GM23338 (cell line): ENCODE measurements around the gene CFAP77. TPM values are rescaled to one million over a fixed set of nuclear protein-coding genes. Genes with fewer than 3 reads are reported as not detected.

Source experiments
- ATAC-seq: fragments of 200-7000 bp; cut with Tn5 transposase; 3 replicates; pipeline ENCODE4 v1.9.1; 2020
- DNase-seq: peaks from one replicate; pipeline ENCODE4 v3.0.0-alpha.2; 2015; ENCODE audit warnings: low spot score
- H2AFZ ChIP-seq: fragments of 200-600 bp; sonication (generic); 2 replicates; pipeline ENCODE4 v1.8.0; 2016; ENCODE audit warnings: antibody characterized with exemption, mild to moderate bottlenecking, moderate library complexity
- H3F3A ChIP-seq: fragments of 200-600 bp; sonication (generic); replicated peaks from 2 replicates; pipeline ENCODE4 v1.8.0; 2017; ENCODE audit warnings: antibody characterized with exemption, mixed run types, low read depth
- H3K27ac ChIP-seq: fragments of 200-600 bp; sonication (generic); 2 replicates; pipeline ENCODE4 v1.6.1; 2016; ENCODE audit warnings: low read depth
- H3K27me3 ChIP-seq: fragments of 200-600 bp; sonication (generic); 2 replicates; pipeline ENCODE4 v1.8.0; 2016; ENCODE audit warnings: mild to moderate bottlenecking, mixed run types, moderate library complexity; ENCODE audit not compliant: insufficient read depth
- H3K36me3 ChIP-seq: fragments of 200-600 bp; sonication (generic); 2 replicates; pipeline ENCODE4 v1.8.0; 2016; ENCODE audit warnings: mild to moderate bottlenecking; ENCODE audit not compliant: insufficient read depth
- H3K4me1 ChIP-seq: fragments of 200-600 bp; sonication (generic); 2 replicates; pipeline ENCODE4 v1.8.0; 2016; ENCODE audit warnings: mild to moderate bottlenecking, moderate library complexity; ENCODE audit not compliant: insufficient read depth
- H3K4me2 ChIP-seq: fragments of 200-600 bp; sonication (generic); 2 replicates; pipeline ENCODE4 v1.7.1; 2017; ENCODE audit warnings: mixed run types
- H3K4me3 ChIP-seq: fragments of 200-600 bp; sonication (generic); 2 replicates; pipeline ENCODE4 v1.6.1; 2016; ENCODE audit warnings: mixed run types
- H3K79me2 ChIP-seq: fragments of 200-600 bp; sonication (generic); replicated peaks from 2 replicates; pipeline ENCODE4 v1.8.0; 2017; ENCODE audit warnings: mild to moderate bottlenecking; ENCODE audit not compliant: insufficient read depth
- H3K9me2 ChIP-seq: fragments of 200-600 bp; sonication (generic); 2 replicates; pipeline ENCODE4 v1.8.0; 2017; ENCODE audit not compliant: insufficient read depth
- H4K20me1 ChIP-seq: fragments of 200-600 bp; sonication (generic); replicated peaks from 2 replicates; pipeline ENCODE4 v1.8.0; 2017; ENCODE audit warnings: mild to moderate bottlenecking; ENCODE audit not compliant: insufficient read depth
- H3K27ac Mint-ChIP-seq: 2 replicates; pipeline ENCODE4 v1.8.0; 2020; ENCODE audit warnings: inconsistent platforms, mild to moderate bottlenecking, moderate library complexity, mixed read lengths
- H3K27me3 Mint-ChIP-seq: 3 replicates; pipeline ENCODE4 v1.8.0; 2022; ENCODE audit warnings: low read depth, mild to moderate bottlenecking, moderate library complexity, mixed read lengths, inconsistent platforms; ENCODE audit not compliant: insufficient read depth, poor library complexity
- H3K36me3 Mint-ChIP-seq: 3 replicates; pipeline ENCODE4 v1.8.0; 2021; ENCODE audit warnings: low read depth, mild to moderate bottlenecking, inconsistent platforms, moderate library complexity, mixed read lengths
- H3K4me1 Mint-ChIP-seq: 3 replicates; pipeline ENCODE4 v1.8.0; 2020; ENCODE audit warnings: mild to moderate bottlenecking, inconsistent platforms, mixed read lengths
- H3K4me3 Mint-ChIP-seq: 3 replicates; pipeline ENCODE4 v1.8.0; 2021; ENCODE audit warnings: moderate library complexity, mild to moderate bottlenecking, inconsistent platforms, mixed read lengths
- H3K9me3 Mint-ChIP-seq: 3 replicates; pipeline ENCODE4 v1.8.0; 2020; ENCODE audit warnings: moderate library complexity, mild to moderate bottlenecking, inconsistent platforms, mixed read lengths
- CREB1 ChIP-seq: fragments of 250-450 bp; sonication (Bioruptor Pico); IDR thresholded peaks from 2 replicates; pipeline ENCODE4 v1.5.0; 2020; ENCODE audit warnings: low read depth, mild to moderate bottlenecking, moderate library complexity
- EZH2 ChIP-seq: fragments of 200-600 bp; sonication (generic); IDR thresholded peaks from one replicate; pipeline ENCODE4 v1.8.0; 2017; ENCODE audit warnings: antibody characterized with exemption, mild to moderate bottlenecking, low read depth; ENCODE audit not compliant: unreplicated experiment
- EZH2phosphoT487 ChIP-seq: fragments of 200-600 bp; sonication (generic); IDR thresholded peaks from one replicate; pipeline ENCODE4 v1.8.1; 2018; ENCODE audit warnings: antibody characterized with exemption; ENCODE audit not compliant: unreplicated experiment
- JUNB ChIP-seq: IDR thresholded peaks from one replicate; pipeline ENCODE4 v1.6.1; 2016; ENCODE audit warnings: antibody characterized with exemption; ENCODE audit not compliant: unreplicated experiment
- NANOG ChIP-seq: IDR thresholded peaks from 2 replicates; pipeline ENCODE4 v1.6.1; 2016; ENCODE audit warnings: antibody characterized with exemption, borderline replicate concordance
- POLR2AphosphoS5 ChIP-seq: IDR thresholded peaks from 2 replicates; pipeline ENCODE4 v1.6.1; 2016; ENCODE audit warnings: antibody characterized with exemption, low read depth
- STAT1 ChIP-seq: IDR thresholded peaks from one replicate; pipeline ENCODE4 v1.6.1; 2016; ENCODE audit warnings: antibody characterized with exemption; ENCODE audit not compliant: unreplicated experiment
- ZNF114 ChIP-seq: fragments of 250-450 bp; sonication (Bioruptor Pico); IDR thresholded peaks from 2 replicates; pipeline ENCODE4 v1.5.0; 2020; ENCODE audit warnings: mild to moderate bottlenecking, moderate library complexity
- ZNF331 ChIP-seq: fragments of 250-450 bp; sonication (Bioruptor Pico); IDR thresholded peaks from 2 replicates; pipeline ENCODE4 v1.5.0; 2020; ENCODE audit warnings: low read depth, mild to moderate bottlenecking, moderate library complexity
- polyA plus RNA-seq: library from polyadenylated mRNA; unstranded; fragments of >200 nt; fragmentation: Nextera tagmentation; extraction: Ambion mirVana; gene quantifications from 2 replicates; pipeline ENCODE4 v1.2.1, GENCODE V29; 2016
- total RNA-seq: library from RNA; depleted of rRNA; stranded (reverse); fragments of >200 nt; shearing (Covaris generic); gene quantifications from 2 replicates; pipeline ENCODE4 v1.2.3, GENCODE V29; 2014
- TF ChIP-seq, protein P1 (sequence below): IDR thresholded peaks from 2 replicates; pipeline ENCODE4 v1.6.1; 2016; ENCODE audit warnings: antibody characterized with exemption
- TF ChIP-seq, protein P2 (sequence below): fragments of 250-450 bp; sonication (Bioruptor Pico); IDR thresholded peaks from 2 replicates; pipeline ENCODE4 v1.5.0; 2020; ENCODE audit warnings: mild to moderate bottlenecking, moderate library complexity
- TF ChIP-seq, protein P3 (sequence below): IDR thresholded peaks from one replicate; pipeline ENCODE4 v1.6.1; 2018; ENCODE audit warnings: antibody characterized with exemption; ENCODE audit not compliant: unreplicated experiment
- TF ChIP-seq, protein P4 (sequence below), 2 experiments: fragments of 200-600 bp in 1 of 2; sonication (generic) in 1 of 2; conservative IDR thresholded peaks; 2 replicates each; pipeline versions ENCODE4 v1.5.1 to v1.6.1; 2016 to 2017; ENCODE audit warnings: antibody characterized with exemption in 2 of 2, low read depth in 2 of 2, mild to moderate bottlenecking in 2 of 2, moderate library complexity in 1 of 2

CFAP77 gene
- total and polyA plus RNA-seq, 2 experiments from 2014 or later: 0.97 to 1.3 TPM

DNA sequence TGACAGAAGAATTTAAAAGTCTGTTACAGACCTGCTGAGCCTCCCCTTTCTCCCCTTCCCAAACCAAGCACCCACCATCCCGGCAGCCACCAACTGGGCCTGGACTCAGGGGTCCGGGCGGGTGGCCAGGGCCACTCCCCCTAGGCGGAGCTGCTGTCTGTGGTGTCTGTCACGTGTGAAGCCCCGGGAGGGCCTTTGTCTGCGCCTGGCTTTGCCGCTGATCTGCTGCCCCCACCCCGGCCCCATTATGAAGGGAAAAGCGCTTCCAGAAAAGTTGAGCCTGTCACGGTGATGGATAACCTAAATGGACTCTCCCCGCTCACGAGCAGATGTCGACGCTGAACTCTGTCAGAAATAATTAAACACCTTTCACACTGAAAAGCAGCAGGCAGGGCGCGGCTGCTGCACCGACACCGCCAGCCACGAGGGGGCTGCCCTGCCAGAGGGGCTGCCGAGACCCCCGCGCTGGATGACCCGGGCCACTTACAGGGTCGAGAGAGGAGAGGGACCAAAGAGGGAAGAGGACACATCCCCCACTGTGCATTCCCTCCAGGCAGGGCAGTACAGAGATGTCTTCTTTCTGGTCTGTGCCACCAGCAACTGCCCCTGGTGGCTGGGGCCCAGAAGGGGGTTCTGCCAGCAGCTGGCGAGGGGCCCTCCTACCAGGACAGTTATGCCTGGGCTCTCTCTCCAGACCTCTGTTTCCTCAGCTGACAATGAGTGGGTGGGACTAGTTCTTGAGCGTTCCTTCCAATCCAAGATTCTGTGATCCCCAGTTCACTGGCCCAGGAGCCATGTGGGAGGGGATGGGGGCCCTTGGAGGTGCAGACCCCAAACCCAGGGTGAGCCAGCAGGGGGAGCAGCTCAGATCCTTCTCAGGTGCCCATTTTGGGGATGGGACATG lies 136.4 kb downstream of the CFAP77 start:
- ATAC-seq (peak; percentile 76), DNase-seq (peak; percentile 82)
- H3K9me2 ChIP-seq: no peaks in the 10 kb centered on the region
- H2AFZ ChIP-seq: peak overlapping the region; percentile 100
- TF ChIP-seq, protein P1, sequence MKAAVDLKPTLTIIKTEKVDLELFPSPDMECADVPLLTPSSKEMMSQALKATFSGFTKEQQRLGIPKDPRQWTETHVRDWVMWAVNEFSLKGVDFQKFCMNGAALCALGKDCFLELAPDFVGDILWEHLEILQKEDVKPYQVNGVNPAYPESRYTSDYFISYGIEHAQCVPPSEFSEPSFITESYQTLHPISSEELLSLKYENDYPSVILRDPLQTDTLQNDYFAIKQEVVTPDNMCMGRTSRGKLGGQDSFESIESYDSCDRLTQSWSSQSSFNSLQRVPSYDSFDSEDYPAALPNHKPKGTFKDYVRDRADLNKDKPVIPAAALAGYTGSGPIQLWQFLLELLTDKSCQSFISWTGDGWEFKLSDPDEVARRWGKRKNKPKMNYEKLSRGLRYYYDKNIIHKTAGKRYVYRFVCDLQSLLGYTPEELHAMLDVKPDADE: no peak
- TF ChIP-seq EZH2phosphoT487 (no peak), ZNF331 (CRISPR knock-in tag) (no peak), NANOG (no peak), JUNB (no peak), POLR2AphosphoS5 (0 out of 2 replicates have a peak, but pooled peaks have one; percentile 23), ZNF114 (CRISPR knock-in tag) (no peak), STAT1 (no peak), EZH2 (no peak), CREB1 (CRISPR knock-in tag) (no peak)
- TF ChIP-seq, protein P2, sequence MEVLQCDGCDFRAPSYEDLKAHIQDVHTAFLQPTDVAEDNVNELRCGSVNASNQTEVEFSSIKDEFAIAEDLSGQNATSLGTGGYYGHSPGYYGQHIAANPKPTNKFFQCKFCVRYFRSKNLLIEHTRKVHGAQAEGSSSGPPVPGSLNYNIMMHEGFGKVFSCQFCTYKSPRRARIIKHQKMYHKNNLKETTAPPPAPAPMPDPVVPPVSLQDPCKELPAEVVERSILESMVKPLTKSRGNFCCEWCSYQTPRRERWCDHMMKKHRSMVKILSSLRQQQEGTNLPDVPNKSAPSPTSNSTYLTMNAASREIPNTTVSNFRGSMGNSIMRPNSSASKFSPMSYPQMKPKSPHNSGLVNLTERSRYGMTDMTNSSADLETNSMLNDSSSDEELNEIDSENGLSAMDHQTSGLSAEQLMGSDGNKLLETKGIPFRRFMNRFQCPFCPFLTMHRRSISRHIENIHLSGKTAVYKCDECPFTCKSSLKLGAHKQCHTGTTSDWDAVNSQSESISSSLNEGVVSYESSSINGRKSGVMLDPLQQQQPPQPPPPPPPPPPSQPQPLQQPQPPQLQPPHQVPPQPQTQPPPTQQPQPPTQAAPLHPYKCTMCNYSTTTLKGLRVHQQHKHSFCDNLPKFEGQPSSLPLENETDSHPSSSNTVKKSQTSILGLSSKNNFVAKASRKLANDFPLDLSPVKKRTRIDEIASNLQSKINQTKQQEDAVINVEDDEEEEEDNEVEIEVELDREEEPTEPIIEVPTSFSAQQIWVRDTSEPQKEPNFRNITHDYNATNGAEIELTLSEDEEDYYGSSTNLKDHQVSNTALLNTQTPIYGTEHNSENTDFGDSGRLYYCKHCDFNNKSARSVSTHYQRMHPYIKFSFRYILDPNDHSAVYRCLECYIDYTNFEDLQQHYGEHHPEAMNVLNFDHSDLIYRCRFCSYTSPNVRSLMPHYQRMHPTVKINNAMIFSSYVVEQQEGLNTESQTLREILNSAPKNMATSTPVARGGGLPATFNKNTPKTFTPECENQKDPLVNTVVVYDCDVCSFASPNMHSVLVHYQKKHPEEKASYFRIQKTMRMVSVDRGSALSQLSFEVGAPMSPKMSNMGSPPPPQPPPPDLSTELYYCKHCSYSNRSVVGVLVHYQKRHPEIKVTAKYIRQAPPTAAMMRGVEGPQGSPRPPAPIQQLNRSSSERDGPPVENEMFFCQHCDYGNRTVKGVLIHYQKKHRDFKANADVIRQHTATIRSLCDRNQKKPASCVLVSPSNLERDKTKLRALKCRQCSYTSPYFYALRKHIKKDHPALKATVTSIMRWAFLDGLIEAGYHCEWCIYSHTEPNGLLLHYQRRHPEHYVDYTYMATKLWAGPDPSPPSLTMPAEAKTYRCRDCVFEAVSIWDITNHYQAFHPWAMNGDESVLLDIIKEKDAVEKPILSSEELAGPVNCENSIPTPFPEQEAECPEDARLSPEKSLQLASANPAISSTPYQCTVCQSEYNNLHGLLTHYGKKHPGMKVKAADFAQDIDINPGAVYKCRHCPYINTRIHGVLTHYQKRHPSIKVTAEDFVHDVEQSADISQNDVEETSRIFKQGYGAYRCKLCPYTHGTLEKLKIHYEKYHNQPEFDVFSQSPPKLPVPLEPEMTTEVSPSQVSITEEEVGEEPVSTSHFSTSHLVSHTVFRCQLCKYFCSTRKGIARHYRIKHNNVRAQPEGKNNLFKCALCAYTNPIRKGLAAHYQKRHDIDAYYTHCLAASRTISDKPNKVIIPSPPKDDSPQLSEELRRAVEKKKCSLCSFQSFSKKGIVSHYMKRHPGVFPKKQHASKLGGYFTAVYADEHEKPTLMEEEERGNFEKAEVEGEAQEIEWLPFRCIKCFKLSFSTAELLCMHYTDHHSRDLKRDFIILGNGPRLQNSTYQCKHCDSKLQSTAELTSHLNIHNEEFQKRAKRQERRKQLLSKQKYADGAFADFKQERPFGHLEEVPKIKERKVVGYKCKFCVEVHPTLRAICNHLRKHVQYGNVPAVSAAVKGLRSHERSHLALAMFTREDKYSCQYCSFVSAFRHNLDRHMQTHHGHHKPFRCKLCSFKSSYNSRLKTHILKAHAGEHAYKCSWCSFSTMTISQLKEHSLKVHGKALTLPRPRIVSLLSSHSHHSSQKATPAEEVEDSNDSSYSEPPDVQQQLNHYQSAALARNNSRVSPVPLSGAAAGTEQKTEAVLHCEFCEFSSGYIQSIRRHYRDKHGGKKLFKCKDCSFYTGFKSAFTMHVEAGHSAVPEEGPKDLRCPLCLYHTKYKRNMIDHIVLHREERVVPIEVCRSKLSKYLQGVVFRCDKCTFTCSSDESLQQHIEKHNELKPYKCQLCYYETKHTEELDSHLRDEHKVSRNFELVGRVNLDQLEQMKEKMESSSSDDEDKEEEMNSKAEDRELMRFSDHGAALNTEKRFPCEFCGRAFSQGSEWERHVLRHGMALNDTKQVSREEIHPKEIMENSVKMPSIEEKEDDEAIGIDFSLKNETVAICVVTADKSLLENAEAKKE: no peak
- TF ChIP-seq, protein P3, sequence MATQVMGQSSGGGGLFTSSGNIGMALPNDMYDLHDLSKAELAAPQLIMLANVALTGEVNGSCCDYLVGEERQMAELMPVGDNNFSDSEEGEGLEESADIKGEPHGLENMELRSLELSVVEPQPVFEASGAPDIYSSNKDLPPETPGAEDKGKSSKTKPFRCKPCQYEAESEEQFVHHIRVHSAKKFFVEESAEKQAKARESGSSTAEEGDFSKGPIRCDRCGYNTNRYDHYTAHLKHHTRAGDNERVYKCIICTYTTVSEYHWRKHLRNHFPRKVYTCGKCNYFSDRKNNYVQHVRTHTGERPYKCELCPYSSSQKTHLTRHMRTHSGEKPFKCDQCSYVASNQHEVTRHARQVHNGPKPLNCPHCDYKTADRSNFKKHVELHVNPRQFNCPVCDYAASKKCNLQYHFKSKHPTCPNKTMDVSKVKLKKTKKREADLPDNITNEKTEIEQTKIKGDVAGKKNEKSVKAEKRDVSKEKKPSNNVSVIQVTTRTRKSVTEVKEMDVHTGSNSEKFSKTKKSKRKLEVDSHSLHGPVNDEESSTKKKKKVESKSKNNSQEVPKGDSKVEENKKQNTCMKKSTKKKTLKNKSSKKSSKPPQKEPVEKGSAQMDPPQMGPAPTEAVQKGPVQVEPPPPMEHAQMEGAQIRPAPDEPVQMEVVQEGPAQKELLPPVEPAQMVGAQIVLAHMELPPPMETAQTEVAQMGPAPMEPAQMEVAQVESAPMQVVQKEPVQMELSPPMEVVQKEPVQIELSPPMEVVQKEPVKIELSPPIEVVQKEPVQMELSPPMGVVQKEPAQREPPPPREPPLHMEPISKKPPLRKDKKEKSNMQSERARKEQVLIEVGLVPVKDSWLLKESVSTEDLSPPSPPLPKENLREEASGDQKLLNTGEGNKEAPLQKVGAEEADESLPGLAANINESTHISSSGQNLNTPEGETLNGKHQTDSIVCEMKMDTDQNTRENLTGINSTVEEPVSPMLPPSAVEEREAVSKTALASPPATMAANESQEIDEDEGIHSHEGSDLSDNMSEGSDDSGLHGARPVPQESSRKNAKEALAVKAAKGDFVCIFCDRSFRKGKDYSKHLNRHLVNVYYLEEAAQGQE: no peak
- TF ChIP-seq, protein P4, sequence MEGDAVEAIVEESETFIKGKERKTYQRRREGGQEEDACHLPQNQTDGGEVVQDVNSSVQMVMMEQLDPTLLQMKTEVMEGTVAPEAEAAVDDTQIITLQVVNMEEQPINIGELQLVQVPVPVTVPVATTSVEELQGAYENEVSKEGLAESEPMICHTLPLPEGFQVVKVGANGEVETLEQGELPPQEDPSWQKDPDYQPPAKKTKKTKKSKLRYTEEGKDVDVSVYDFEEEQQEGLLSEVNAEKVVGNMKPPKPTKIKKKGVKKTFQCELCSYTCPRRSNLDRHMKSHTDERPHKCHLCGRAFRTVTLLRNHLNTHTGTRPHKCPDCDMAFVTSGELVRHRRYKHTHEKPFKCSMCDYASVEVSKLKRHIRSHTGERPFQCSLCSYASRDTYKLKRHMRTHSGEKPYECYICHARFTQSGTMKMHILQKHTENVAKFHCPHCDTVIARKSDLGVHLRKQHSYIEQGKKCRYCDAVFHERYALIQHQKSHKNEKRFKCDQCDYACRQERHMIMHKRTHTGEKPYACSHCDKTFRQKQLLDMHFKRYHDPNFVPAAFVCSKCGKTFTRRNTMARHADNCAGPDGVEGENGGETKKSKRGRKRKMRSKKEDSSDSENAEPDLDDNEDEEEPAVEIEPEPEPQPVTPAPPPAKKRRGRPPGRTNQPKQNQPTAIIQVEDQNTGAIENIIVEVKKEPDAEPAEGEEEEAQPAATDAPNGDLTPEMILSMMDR (conservative IDR thresholded peaks at IDR 0.05; ENCODE audit: low read depth in 2 of 2): peak; percentile 74 to 78
- no peaks in the 10 kb centered on the region for H3F3A ChIP-seq
- H3K4me1 Mint-ChIP-seq: peaks cover 27% of the 10 kb centered on the region
- H3K4me1 ChIP-seq: no peaks in the 10 kb centered on the region; the same call in 1 of the 2 replicates
- H3K4me3 ChIP-seq: peak overlapping the region; percentile 56
- no peaks in the 10 kb centered on the region; the same call in 2 of the 3 replicates for H3K36me3 Mint-ChIP-seq
- H3K27me3 ChIP-seq: no peaks in the 10 kb centered on the region
- no peaks in the 10 kb centered on the region for H3K9me3 Mint-ChIP-seq
- H3K36me3 ChIP-seq: no peaks in the 10 kb centered on the region
- H3K79me2 ChIP-seq: no peaks in the 10 kb centered on the region
- peaks cover 20% of the 10 kb centered on the region for H3K27me3 Mint-ChIP-seq
- no peaks in the 10 kb centered on the region for H4K20me1 ChIP-seq
- peak overlapping the region; percentile 89 for H3K4me2 ChIP-seq
- H3K4me3 Mint-ChIP-seq: peak overlapping the region; percentile 74
- no peak overlapping the region for H3K27ac ChIP-seq
- no peak overlapping the region for H3K27ac Mint-ChIP-seq
